H9 (cell line): Measurements from ENCODE around the gene PHETA1. TPM values are rescaled to one million over a fixed set of nuclear protein-coding genes. Genes with fewer than 3 reads are reported as not detected.
A peak's percentile ranks its signal among the peaks of the same experiment; 100 is the strongest.

ENCODE experiments used
- DNase-seq: peaks from one replicate; pipeline ENCODE4 v3.0.0-alpha.2; 2017
- H2AFZ ChIP-seq: one replicate; pipeline ENCODE4 v1.6.1; 2013; ENCODE audit warnings: mild to moderate bottlenecking, low read length, control low read depth, moderate library complexity
- H2AK5ac ChIP-seq: 2 replicates; pipeline ENCODE4 v1.6.1; 2013; ENCODE audit warnings: low read length, control low read depth, mixed read lengths; ENCODE audit not compliant: insufficient read length
- H2BK120ac ChIP-seq: one replicate; pipeline ENCODE4 v1.6.1; 2013; ENCODE audit warnings: low read depth, mild to moderate bottlenecking, low read length, control low read depth, inconsistent platforms; ENCODE audit not compliant: poor library complexity, severe bottlenecking
- H2BK12ac ChIP-seq: 2 replicates; pipeline ENCODE4 v1.6.1; 2013; ENCODE audit warnings: low read length, control low read depth, mixed read lengths, low read depth; ENCODE audit not compliant: insufficient read length
- H2BK15ac ChIP-seq: 2 replicates; pipeline ENCODE4 v1.6.1; 2013; ENCODE audit warnings: low read depth, low read length, control low read depth
- H2BK20ac ChIP-seq: one replicate; pipeline ENCODE4 v1.6.1; 2013; ENCODE audit warnings: low read depth, mild to moderate bottlenecking, low read length, control low read depth, inconsistent platforms; ENCODE audit not compliant: poor library complexity, severe bottlenecking
- H2BK5ac ChIP-seq: 2 replicates; pipeline ENCODE4 v1.6.1; 2013; ENCODE audit warnings: low read length, control low read depth, mixed read lengths; ENCODE audit not compliant: insufficient read length
- H3K14ac ChIP-seq: 2 replicates; pipeline ENCODE4 v1.6.1; 2013; ENCODE audit warnings: low read length, control low read depth; ENCODE audit not compliant: insufficient read depth
- H3K18ac ChIP-seq: 2 replicates; pipeline ENCODE4 v1.6.1; 2013; ENCODE audit warnings: low read depth, mild to moderate bottlenecking, mixed read lengths, low read length, control low read depth; ENCODE audit not compliant: insufficient read length
- H3K23ac ChIP-seq: 2 replicates; pipeline ENCODE4 v1.6.1; 2013; ENCODE audit warnings: low read length, control low read depth, mixed read lengths, low read depth; ENCODE audit not compliant: insufficient read length
- H3K23me2 ChIP-seq: 2 replicates; pipeline ENCODE4 v1.6.1; 2013; ENCODE audit warnings: low read depth, mild to moderate bottlenecking, mixed read lengths, low read length, control low read depth; ENCODE audit not compliant: insufficient read length, poor library complexity, severe bottlenecking
- H3K27ac ChIP-seq: 2 replicates; pipeline ENCODE4 v1.5.1; 2013; ENCODE audit warnings: low read length, control low read depth, mixed read lengths, low read depth; ENCODE audit not compliant: insufficient read length
- H3K27me3 ChIP-seq: 2 replicates; pipeline ENCODE4 v1.6.1; 2013; ENCODE audit warnings: low read length, control low read depth, inconsistent platforms; ENCODE audit not compliant: insufficient read depth
- H3K4ac ChIP-seq: 2 replicates; pipeline ENCODE4 v1.6.1; 2013; ENCODE audit warnings: low read depth, mild to moderate bottlenecking, control low read depth, inconsistent platforms, low read length, moderate library complexity
- H3K4me1 ChIP-seq: 2 replicates; pipeline ENCODE4 v1.6.1; 2013; ENCODE audit warnings: low read length, control low read depth, inconsistent platforms; ENCODE audit not compliant: insufficient read depth
- H3K4me2 ChIP-seq: 2 replicates; pipeline ENCODE4 v1.6.1; 2013; ENCODE audit warnings: low read length, control low read depth, mixed read lengths; ENCODE audit not compliant: insufficient read length, insufficient read depth
- H3K56ac ChIP-seq: 2 replicates; pipeline ENCODE4 v1.6.1; 2013; ENCODE audit warnings: low read depth, mild to moderate bottlenecking, mixed read lengths, low read length, control low read depth; ENCODE audit not compliant: insufficient read length
- H3K79me1 ChIP-seq: 2 replicates; pipeline ENCODE4 v1.6.1; 2013; ENCODE audit warnings: low read depth, mild to moderate bottlenecking, moderate library complexity, low read length, control low read depth, inconsistent platforms; ENCODE audit not compliant: insufficient read depth, poor library complexity, severe bottlenecking
- H3K79me2 ChIP-seq: 2 replicates; pipeline ENCODE4 v1.6.1; 2013; ENCODE audit warnings: low read length, control low read depth, inconsistent platforms; ENCODE audit not compliant: insufficient read depth
- H3K9ac ChIP-seq: 2 replicates; pipeline ENCODE4 v1.6.1; 2013; ENCODE audit warnings: low read length, control low read depth, mixed read lengths; ENCODE audit not compliant: insufficient read length; ENCODE audit errors: extremely low read depth
- H3K9me3 ChIP-seq: one replicate; pipeline ENCODE4 v1.6.1; 2013; ENCODE audit warnings: low read depth, low read length, inconsistent platforms; ENCODE audit not compliant: control insufficient read depth
- H3T11ph ChIP-seq: one replicate; pipeline ENCODE4 v1.6.1; 2013; ENCODE audit warnings: mild to moderate bottlenecking, low read length, control low read depth, inconsistent platforms
- H4K20me1 ChIP-seq: one replicate; pipeline ENCODE4 v1.6.1; 2013; ENCODE audit not compliant: control insufficient read depth, insufficient read length, insufficient read depth
- H4K5ac ChIP-seq: 2 replicates; pipeline ENCODE4 v1.6.1; 2013; ENCODE audit warnings: low read depth, mild to moderate bottlenecking, mixed read lengths, low read length, control low read depth; ENCODE audit not compliant: insufficient read length
- H4K8ac ChIP-seq: replicated peaks from 2 replicates; pipeline ENCODE4 v1.6.1; 2013; ENCODE audit warnings: low read length, control low read depth, mixed read lengths, low read depth; ENCODE audit not compliant: insufficient read length
- H4K91ac ChIP-seq: 2 replicates; pipeline ENCODE4 v1.6.1; 2013; ENCODE audit warnings: low read depth, mild to moderate bottlenecking, moderate library complexity, mixed read lengths, low read length, control low read depth; ENCODE audit not compliant: insufficient read length
- H3K27ac Mint-ChIP-seq, 3 experiments: 2 replicates in 2 of 3; 3 replicates in 1 of 3; pipeline ENCODE4 v1.8.0; 2020 to 2021; ENCODE audit warnings: mixed read lengths in 3 of 3, mild to moderate bottlenecking in 1 of 3, moderate library complexity in 1 of 3
- H3K27me3 Mint-ChIP-seq: 2 replicates; pipeline ENCODE4 v1.8.0; 2021; ENCODE audit warnings: low read depth, mild to moderate bottlenecking, moderate library complexity, mixed read lengths
- H3K36me3 Mint-ChIP-seq, 3 experiments: 2 replicates in 2 of 3; 3 replicates in 1 of 3; pipeline ENCODE4 v1.8.0; 2020 to 2021; ENCODE audit warnings: low read depth in 3 of 3, mixed read lengths in 3 of 3; ENCODE audit not compliant: insufficient read depth in 1 of 3
- H3K4me1 Mint-ChIP-seq, 2 experiments: 2 replicates each; pipeline ENCODE4 v1.8.0; 2020; ENCODE audit warnings: mixed read lengths in 2 of 2
- H3K4me3 Mint-ChIP-seq, 2 experiments: 2 replicates in 1 of 2; 3 replicates in 1 of 2; pipeline ENCODE4 v1.8.0; 2020 to 2021; ENCODE audit warnings: mild to moderate bottlenecking in 2 of 2, mixed read lengths in 2 of 2, moderate library complexity in 1 of 2
- H3K9me3 Mint-ChIP-seq, 2 experiments: 2 replicates in 1 of 2; 3 replicates in 1 of 2; pipeline ENCODE4 v1.8.0; 2020; ENCODE audit warnings: mild to moderate bottlenecking in 2 of 2, mixed read lengths in 2 of 2, moderate library complexity in 1 of 2
- CTCF ChIP-seq: fragments of 200-600 bp; sonication (generic); conservative IDR thresholded peaks from 3 replicates; pipeline ENCODE4 v1.8.0; 2021; ENCODE audit warnings: antibody characterized with exemption, mild to moderate bottlenecking
- WGBS: extraction: QIAGEN DNeasy Blood & Tissue Kit; methylation state at CpG from one replicate; pipeline ENCODE4 v1.1.7; 2013; ENCODE audit warnings: missing lambda C conversion rate, low lambda C conversion rate, mixed read lengths; ENCODE audit not compliant: insufficient read length; ENCODE audit errors: extremely low coverage; 5-methylcytosine and 5-hydroxymethylcytosine counted together
- total RNA-seq: library from RNA; stranded (reverse); gene quantifications from 2 replicates; pipeline ENCODE4 v1.2.1, GENCODE V29; 2021

PHETA1 gene
- total RNA-seq, 1 experiment from 2014 or later, result 13.1 TPM

GRCh38 chr12:111417784-111418593, 49.1 kb upstream of the PHETA1 start:
- Histone ChIP-seq H2BK20ac (no peak overlapping the region), H3K4me2 (no peak overlapping the region), H3K79me2 (peaks cover 20% of the 10 kb centered on the region; the same call in 1 of the 2 replicates), H3K27me3 (no peaks in the 10 kb centered on the region), H4K8ac (no peak overlapping the region), H3K9me3 (no peaks in the 10 kb centered on the region), H2BK15ac (no peak overlapping the region), H2BK12ac (no peak overlapping the region), H2BK120ac (no peak overlapping the region), H3K27ac (no peak overlapping the region), H3K56ac (no peak overlapping the region), H3K14ac (no peak overlapping the region), H4K5ac (no peak overlapping the region), H3K79me1 (no peaks in the 10 kb centered on the region), H3K9ac (no peak overlapping the region), H4K91ac (no peak overlapping the region), H3K4ac (no peak overlapping the region), H3T11ph (no peak overlapping the region), H3K4me1 (peaks cover 6% of the 10 kb centered on the region), H3K23me2 (no peaks in the 10 kb centered on the region), H2BK5ac (no peak overlapping the region), H3K18ac (no peak overlapping the region), H4K20me1 (no peaks in the 10 kb centered on the region), H3K23ac (no peak overlapping the region), H2AK5ac (no peak overlapping the region), H2AFZ (no peak overlapping the region)
- H3K36me3 Mint-ChIP-seq, result peaks cover 14 to 49% (median 17%) of the 10 kb centered on the region in 3 experiments
- DNase-seq, result peak; percentile 73
- no peaks in the 10 kb centered on the region for H3K27me3 Mint-ChIP-seq
- H3K27ac Mint-ChIP-seq, result no peak overlapping the region; a peak in 1 of 7 replicates
- WGBS, result no CpG with 5 or more reads among the region's 67 CpGs
- no peak overlapping the region for H3K4me3 Mint-ChIP-seq
- H3K4me1 Mint-ChIP-seq, result peaks cover 40 to 46% of the 10 kb centered on the region in 2 experiments
- no peak for TF ChIP-seq CTCF
- H3K9me3 Mint-ChIP-seq, result no peaks in the 10 kb centered on the region
